ENCODE data around the gene UBE2QL1. TPM values are rescaled to one million over a fixed set of nuclear protein-coding genes. Genes with fewer than 3 reads are reported as not detected.

The UBE2QL1 gene
- total RNA-seq, 2 donors from 2014 or later = 5.6 to 7.8 TPM

- no peak for ATAC-seq
- DNase-seq = no peak
- intact Hi-C loops (cut with DNase I) = no loop called here
Measured at GRCh38 chr5:6467591-6467990, 18.9 kb downstream of the UBE2QL1 start.

DNA sequence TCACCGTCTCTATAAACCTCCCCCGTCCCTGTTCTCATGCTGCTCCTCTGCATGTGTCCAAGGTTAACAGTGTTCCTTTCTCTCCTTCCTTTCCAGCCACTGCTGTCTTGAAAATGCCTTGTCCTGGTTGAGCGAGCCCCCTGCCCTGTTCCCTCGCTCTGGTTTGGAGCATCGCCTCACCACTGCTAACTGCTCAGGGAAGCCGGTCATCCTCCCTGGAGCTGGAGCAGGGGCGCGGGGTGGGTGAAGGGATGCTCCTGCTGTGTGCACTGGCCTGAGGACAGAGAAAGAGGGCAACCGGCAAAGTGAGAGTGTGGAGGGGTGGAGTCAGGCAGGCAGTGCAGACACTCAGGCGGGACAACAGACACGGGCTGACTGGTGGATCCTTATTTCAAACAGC is 19.4 kb downstream of the UBE2QL1 start:
- ATAC-seq (peak in 1 of 2 donors; percentile 32), DNase-seq (no peak)
- intact Hi-C loops (cut with DNase I) = no loop called here

- ATAC-seq (no peak), DNase-seq (no peak)
- intact Hi-C loops (cut with DNase I) = no loop called here
Measured at GRCh38 chr5:6468870-6469269, 20.2 kb downstream of the UBE2QL1 start.

- intact Hi-C loops (cut with DNase I) = no loop called here
- ATAC-seq (no peak), DNase-seq (no peak)
Measured at GRCh38 chr5:6469836-6470235, 21.2 kb downstream of the UBE2QL1 start.

DNA sequence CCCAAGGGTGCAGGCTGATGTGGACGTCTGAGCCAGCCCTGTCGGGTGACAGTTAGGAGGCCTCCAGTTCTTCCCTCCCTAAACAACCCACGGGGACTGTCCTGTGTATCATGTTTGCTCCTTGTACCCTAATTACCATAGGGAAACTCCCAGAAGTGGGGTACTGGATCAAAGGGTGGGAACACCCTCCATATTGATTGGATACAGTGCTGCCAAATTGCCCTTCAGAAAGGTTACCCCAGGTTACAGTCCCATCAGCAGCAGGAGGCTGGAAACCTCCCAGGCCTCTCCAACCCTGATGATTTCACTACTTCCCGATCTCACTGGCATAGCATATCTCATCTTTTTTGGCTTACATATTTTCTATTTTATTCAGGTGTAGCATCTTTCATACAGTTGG is 22.0 kb downstream of the UBE2QL1 start:
- intact Hi-C loops (cut with DNase I) = no loop called here
- ATAC-seq (no peak), DNase-seq (no peak)

DNA sequence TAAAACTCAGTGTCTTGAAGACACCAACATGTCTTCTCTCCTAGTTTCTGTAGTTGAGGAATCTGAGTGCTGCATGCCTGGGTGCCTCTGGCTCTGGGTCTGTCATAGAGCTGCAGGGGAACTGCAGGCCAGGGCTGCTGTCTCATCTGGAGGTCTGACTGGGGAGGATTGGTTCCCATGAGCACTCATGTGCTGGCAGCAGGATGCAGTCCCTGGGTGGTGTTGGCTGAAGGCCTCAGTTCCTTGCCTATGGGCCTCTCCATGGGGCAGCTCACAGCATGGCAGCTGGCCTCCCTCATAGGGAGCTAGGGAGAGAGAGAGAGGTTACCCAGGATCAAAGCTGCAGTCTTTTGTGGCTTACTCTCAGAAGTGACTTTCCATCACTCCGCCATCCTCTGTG is 22.6 kb downstream of the UBE2QL1 start:
- intact Hi-C loops (cut with DNase I) = no loop called here
- no peak for ATAC-seq
- no peak for DNase-seq

- no peak for DNase-seq
- no peak for ATAC-seq
- intact Hi-C loops (cut with DNase I) = no loop called here
Measured at GRCh38 chr5:6472792-6473191, 24.1 kb downstream of the UBE2QL1 start.

GRCh38 chr5:6473284-6473683 is 24.6 kb downstream of the UBE2QL1 start:
- ATAC-seq (no peak), DNase-seq (no peak)
- intact Hi-C loops (cut with DNase I) = no loop called here

DNA sequence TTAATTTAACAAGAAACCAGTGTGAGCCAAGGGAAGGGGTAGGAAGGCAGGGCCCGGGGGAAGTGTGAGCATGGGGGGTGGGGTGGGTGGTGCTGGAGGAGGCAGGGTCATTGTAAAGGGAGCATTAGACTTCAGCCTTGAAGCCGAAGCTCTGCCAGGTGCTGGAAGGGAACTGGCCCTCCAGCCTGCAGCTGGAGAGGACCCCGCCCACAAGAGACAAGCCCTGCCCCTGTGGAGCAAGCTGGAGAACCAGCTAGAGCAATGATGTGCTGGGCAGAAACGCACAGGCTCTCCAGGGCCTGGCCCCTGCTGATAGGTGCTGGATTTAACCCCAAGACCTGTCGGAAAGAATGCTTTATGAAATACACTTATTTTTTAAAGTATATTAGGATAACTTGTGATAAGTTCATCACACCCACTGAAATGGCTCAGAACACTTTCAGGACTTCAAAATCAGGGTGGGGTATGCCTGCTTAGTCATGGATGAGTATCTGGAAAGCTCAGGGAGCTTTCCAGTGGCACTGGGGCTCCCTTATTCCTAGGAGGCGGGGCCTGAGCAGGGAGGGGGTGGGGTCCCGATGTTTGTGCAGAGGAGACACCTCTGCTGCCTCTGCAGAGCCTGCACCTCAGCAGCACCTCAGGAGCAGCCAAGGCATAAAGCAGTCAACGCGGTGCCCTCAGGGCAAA is 27.1 kb downstream of the UBE2QL1 start:
- peak in 1 of 2 donors; percentile 29 for ATAC-seq
- no peak for DNase-seq
- intact Hi-C loops (cut with DNase I) = no loop called here

GRCh38 chr5:6476313-6476661 is 27.6 kb downstream of the UBE2QL1 start:
- ATAC-seq = no peak
- intact Hi-C loops (cut with DNase I) = no loop called here
- no peak for DNase-seq

DNA sequence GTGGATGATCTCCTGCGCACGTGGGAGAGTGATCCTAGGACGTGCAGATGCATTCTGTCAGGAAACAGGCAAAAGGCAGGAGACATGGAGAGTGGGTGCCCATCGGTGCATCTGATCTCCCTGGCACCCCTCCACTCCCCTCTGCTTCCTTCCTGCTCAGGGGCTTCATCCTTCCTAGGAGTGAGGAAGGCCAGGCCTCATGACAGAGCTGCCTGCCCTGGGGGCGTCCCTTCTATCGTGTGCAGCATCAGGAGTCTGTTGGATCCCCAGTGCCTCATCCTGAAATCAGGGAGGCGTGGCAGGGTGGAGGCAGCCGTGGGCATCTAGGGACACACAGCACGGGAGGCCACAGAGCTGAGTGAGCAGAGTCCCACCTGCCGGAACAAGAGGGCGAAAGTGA is 30.1 kb downstream of the UBE2QL1 start:
- intact Hi-C loops (cut with DNase I) = no loop called here
- ATAC-seq = no peak
- no peak for DNase-seq

GRCh38 chr5:6480133-6481051 is 31.7 kb downstream of the UBE2QL1 start:
- DNase-seq (no peak), ATAC-seq (no peak)
- intact Hi-C loops (cut with DNase I) = no loop called here

GRCh38 chr5:6482735-6483134 is 34.1 kb downstream of the UBE2QL1 start:
- no peak for DNase-seq
- ATAC-seq = no peak
- intact Hi-C loops (cut with DNase I) = no loop called here

- intact Hi-C loops (cut with DNase I) = no loop called here
- no peak for DNase-seq
- no peak for ATAC-seq
Measured at GRCh38 chr5:6483880-6484382, 35.3 kb downstream of the UBE2QL1 start.

DNA sequence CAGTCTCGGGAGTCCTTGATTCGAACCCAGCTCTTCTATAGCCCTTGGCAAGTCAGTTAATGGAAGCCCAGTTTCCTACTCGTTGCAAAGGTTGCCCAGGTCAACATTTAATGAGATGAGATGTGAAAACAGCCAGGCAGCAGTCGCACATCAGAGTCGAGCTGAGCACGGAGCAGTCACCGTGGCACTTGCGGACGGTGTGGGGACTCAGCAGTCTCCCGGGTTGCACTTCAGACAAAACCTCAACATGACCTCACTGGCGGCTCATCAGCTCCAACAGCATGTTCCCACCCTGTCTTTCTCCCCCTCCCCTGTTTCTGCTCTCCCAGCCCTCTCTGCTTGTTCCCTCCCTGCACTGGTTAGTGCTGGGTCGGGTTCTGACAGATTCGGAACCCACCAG is 35.8 kb downstream of the UBE2QL1 start:
- ATAC-seq (no peak), DNase-seq (no peak)
- intact Hi-C loops (cut with DNase I) = no loop called here

DNA sequence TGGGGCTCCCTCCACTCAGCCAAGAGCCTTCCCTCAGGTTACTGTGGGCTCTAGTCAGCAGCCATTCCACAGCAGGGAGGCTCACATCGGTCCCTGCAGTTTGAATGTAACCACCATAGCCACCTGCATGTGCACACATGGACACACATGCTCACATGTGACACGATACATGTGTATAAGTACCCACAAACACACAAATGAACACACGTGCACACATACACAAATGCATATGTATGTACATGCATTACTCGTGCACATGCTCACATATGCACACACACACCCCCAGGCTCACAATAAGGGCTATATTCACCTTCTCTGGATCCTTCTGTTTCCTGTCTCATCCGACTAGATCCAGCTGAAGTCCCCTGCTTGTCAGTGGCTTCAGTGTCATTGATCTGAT is 36.2 kb downstream of the UBE2QL1 start:
- intact Hi-C loops (cut with DNase I) = no loop called here
- no peak for DNase-seq
- ATAC-seq = no peak

- DNase-seq = no peak
- ATAC-seq = no peak
- intact Hi-C loops (cut with DNase I) = no loop called here
Measured at GRCh38 chr5:6485441-6485840, 36.8 kb downstream of the UBE2QL1 start.

DNA sequence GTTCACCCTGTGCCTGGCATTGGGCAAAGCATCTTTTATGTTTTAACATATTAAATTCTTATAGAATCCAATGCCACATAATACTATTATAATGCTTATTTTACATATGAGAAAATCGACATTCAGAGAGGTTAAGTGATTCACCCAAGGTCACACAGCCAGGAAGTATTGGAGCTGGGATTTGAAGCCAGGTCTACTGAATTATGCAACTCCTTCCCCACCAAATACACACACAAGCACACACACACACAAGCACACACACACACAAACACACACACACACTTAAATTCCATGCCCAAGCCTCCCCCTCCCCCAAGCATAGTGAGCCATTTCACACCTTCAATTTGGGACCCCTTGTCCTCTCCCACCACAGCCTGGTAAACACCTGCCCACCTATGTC is 37.4 kb downstream of the UBE2QL1 start:
- no peak for DNase-seq
- no peak for ATAC-seq
- intact Hi-C loops (cut with DNase I) = no loop called here

DNA sequence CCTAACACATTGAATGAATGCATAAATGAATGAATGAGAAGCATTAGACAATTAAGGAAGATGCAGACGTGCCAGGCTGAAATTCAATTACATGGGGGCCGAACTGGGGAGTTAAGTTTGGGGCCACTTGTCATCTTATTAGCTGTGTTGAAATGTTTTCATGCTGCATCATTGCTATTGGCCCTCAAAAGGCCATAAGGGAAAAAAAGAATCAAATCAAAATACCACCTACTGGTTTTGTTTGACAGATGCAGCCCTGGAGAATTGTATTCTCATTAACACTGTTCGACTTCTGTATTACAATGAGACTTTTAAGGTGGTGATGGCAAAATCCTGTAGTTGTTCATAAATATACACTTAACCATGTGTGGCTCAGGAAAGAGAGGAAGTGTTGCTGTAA is 38.4 kb downstream of the UBE2QL1 start:
- no peak for DNase-seq
- intact Hi-C loops (cut with DNase I) = no loop called here
- no peak for ATAC-seq

GRCh38 chr5:6488021-6488420 is 39.4 kb downstream of the UBE2QL1 start:
- ATAC-seq (peak; percentile 51 to 79), DNase-seq (no peak)
- intact Hi-C loops (cut with DNase I) = no loop called here
